Measurements from ENCODE around the gene LIMA1.

DNA sequence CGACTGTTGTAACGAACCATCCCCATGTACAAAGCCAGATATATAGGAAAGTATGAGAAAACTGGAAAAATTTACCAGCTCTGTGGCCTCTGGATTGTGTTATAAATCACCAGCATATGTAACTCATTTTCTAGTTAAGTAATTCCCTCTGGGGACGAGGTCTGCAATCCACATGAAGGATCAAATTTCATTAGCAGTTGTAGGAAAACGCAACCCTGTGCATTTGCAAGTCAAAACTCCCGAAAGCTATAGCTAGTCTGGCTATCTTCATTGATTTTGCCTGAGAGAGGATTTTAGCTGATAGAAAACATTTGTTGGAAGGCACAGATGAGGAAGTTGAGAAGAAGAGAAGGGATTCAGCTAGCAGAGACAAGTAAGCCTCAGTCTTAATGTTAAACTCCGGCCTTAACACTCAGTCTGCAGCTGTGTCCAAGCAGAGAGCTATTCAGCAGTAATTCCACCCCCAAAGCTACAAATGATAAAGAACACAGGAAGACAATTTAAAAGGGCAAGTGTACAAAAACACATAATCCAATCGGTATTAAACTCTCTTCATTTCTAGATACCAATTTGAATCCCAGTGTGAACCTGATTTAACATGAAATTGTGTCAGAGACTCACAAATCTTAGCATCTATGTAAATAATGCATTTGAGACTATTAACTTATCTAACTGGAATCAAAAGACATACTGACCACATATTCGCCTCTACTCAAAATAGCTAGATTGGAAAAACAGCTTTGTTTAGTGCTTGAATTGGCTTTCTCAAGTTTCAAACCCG is 61.9 kb downstream of the LIMA1 start:
- TF ChIP-seq, protein P1, sequence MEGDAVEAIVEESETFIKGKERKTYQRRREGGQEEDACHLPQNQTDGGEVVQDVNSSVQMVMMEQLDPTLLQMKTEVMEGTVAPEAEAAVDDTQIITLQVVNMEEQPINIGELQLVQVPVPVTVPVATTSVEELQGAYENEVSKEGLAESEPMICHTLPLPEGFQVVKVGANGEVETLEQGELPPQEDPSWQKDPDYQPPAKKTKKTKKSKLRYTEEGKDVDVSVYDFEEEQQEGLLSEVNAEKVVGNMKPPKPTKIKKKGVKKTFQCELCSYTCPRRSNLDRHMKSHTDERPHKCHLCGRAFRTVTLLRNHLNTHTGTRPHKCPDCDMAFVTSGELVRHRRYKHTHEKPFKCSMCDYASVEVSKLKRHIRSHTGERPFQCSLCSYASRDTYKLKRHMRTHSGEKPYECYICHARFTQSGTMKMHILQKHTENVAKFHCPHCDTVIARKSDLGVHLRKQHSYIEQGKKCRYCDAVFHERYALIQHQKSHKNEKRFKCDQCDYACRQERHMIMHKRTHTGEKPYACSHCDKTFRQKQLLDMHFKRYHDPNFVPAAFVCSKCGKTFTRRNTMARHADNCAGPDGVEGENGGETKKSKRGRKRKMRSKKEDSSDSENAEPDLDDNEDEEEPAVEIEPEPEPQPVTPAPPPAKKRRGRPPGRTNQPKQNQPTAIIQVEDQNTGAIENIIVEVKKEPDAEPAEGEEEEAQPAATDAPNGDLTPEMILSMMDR (IDR thresholded peaks at IDR 0.05; ENCODE audit: low read length), result no peak
- TF ChIP-seq EZH2 (optimal IDR thresholded peaks at IDR 0.05; ENCODE audit: low read depth, low read length), result no peak

All from MM.1S (cell line).